GM23338 (cell line): ENCODE measurements around the gene LRRTM1. TPM values are rescaled to one million over a fixed set of nuclear protein-coding genes. Genes with fewer than 3 reads are reported as not detected.

Source experiments
- ATAC-seq: fragments of 200-7000 bp; cut with Tn5 transposase; 3 replicates; pipeline ENCODE4 v1.9.1; 2020
- DNase-seq: peaks from one replicate; pipeline ENCODE4 v3.0.0-alpha.2; 2015; ENCODE audit warnings: low spot score
- H2AFZ ChIP-seq: fragments of 200-600 bp; sonication (generic); 2 replicates; pipeline ENCODE4 v1.8.0; 2016; ENCODE audit warnings: antibody characterized with exemption, mild to moderate bottlenecking, moderate library complexity
- H3F3A ChIP-seq: fragments of 200-600 bp; sonication (generic); replicated peaks from 2 replicates; pipeline ENCODE4 v1.8.0; 2017; ENCODE audit warnings: antibody characterized with exemption, mixed run types, low read depth
- H3K27ac ChIP-seq: fragments of 200-600 bp; sonication (generic); 2 replicates; pipeline ENCODE4 v1.6.1; 2016; ENCODE audit warnings: low read depth
- H3K27me3 ChIP-seq: fragments of 200-600 bp; sonication (generic); 2 replicates; pipeline ENCODE4 v1.8.0; 2016; ENCODE audit warnings: mild to moderate bottlenecking, mixed run types, moderate library complexity; ENCODE audit not compliant: insufficient read depth
- H3K36me3 ChIP-seq: fragments of 200-600 bp; sonication (generic); 2 replicates; pipeline ENCODE4 v1.8.0; 2016; ENCODE audit warnings: mild to moderate bottlenecking; ENCODE audit not compliant: insufficient read depth
- H3K4me1 ChIP-seq: fragments of 200-600 bp; sonication (generic); 2 replicates; pipeline ENCODE4 v1.8.0; 2016; ENCODE audit warnings: mild to moderate bottlenecking, moderate library complexity; ENCODE audit not compliant: insufficient read depth
- H3K4me2 ChIP-seq: fragments of 200-600 bp; sonication (generic); 2 replicates; pipeline ENCODE4 v1.7.1; 2017; ENCODE audit warnings: mixed run types
- H3K4me3 ChIP-seq: fragments of 200-600 bp; sonication (generic); 2 replicates; pipeline ENCODE4 v1.6.1; 2016; ENCODE audit warnings: mixed run types
- H3K79me2 ChIP-seq: fragments of 200-600 bp; sonication (generic); replicated peaks from 2 replicates; pipeline ENCODE4 v1.8.0; 2017; ENCODE audit warnings: mild to moderate bottlenecking; ENCODE audit not compliant: insufficient read depth
- H3K9me2 ChIP-seq: fragments of 200-600 bp; sonication (generic); 2 replicates; pipeline ENCODE4 v1.8.0; 2017; ENCODE audit not compliant: insufficient read depth
- H4K20me1 ChIP-seq: fragments of 200-600 bp; sonication (generic); replicated peaks from 2 replicates; pipeline ENCODE4 v1.8.0; 2017; ENCODE audit warnings: mild to moderate bottlenecking; ENCODE audit not compliant: insufficient read depth
- H3K27ac Mint-ChIP-seq: 2 replicates; pipeline ENCODE4 v1.8.0; 2020; ENCODE audit warnings: inconsistent platforms, mild to moderate bottlenecking, moderate library complexity, mixed read lengths
- H3K27me3 Mint-ChIP-seq: 3 replicates; pipeline ENCODE4 v1.8.0; 2022; ENCODE audit warnings: low read depth, mild to moderate bottlenecking, moderate library complexity, mixed read lengths, inconsistent platforms; ENCODE audit not compliant: insufficient read depth, poor library complexity
- H3K36me3 Mint-ChIP-seq: 3 replicates; pipeline ENCODE4 v1.8.0; 2021; ENCODE audit warnings: low read depth, mild to moderate bottlenecking, inconsistent platforms, moderate library complexity, mixed read lengths
- H3K4me1 Mint-ChIP-seq: 3 replicates; pipeline ENCODE4 v1.8.0; 2020; ENCODE audit warnings: mild to moderate bottlenecking, inconsistent platforms, mixed read lengths
- H3K4me3 Mint-ChIP-seq: 3 replicates; pipeline ENCODE4 v1.8.0; 2021; ENCODE audit warnings: moderate library complexity, mild to moderate bottlenecking, inconsistent platforms, mixed read lengths
- H3K9me3 Mint-ChIP-seq: 3 replicates; pipeline ENCODE4 v1.8.0; 2020; ENCODE audit warnings: moderate library complexity, mild to moderate bottlenecking, inconsistent platforms, mixed read lengths
- CREB1 ChIP-seq: fragments of 250-450 bp; sonication (Bioruptor Pico); IDR thresholded peaks from 2 replicates; pipeline ENCODE4 v1.5.0; 2020; ENCODE audit warnings: low read depth, mild to moderate bottlenecking, moderate library complexity
- EZH2 ChIP-seq: fragments of 200-600 bp; sonication (generic); IDR thresholded peaks from one replicate; pipeline ENCODE4 v1.8.0; 2017; ENCODE audit warnings: antibody characterized with exemption, mild to moderate bottlenecking, low read depth; ENCODE audit not compliant: unreplicated experiment
- EZH2phosphoT487 ChIP-seq: fragments of 200-600 bp; sonication (generic); IDR thresholded peaks from one replicate; pipeline ENCODE4 v1.8.1; 2018; ENCODE audit warnings: antibody characterized with exemption; ENCODE audit not compliant: unreplicated experiment
- NANOG ChIP-seq: IDR thresholded peaks from 2 replicates; pipeline ENCODE4 v1.6.1; 2016; ENCODE audit warnings: antibody characterized with exemption, borderline replicate concordance
- POLR2AphosphoS5 ChIP-seq: IDR thresholded peaks from 2 replicates; pipeline ENCODE4 v1.6.1; 2016; ENCODE audit warnings: antibody characterized with exemption, low read depth
- STAT1 ChIP-seq: IDR thresholded peaks from one replicate; pipeline ENCODE4 v1.6.1; 2016; ENCODE audit warnings: antibody characterized with exemption; ENCODE audit not compliant: unreplicated experiment
- ZNF114 ChIP-seq: fragments of 250-450 bp; sonication (Bioruptor Pico); IDR thresholded peaks from 2 replicates; pipeline ENCODE4 v1.5.0; 2020; ENCODE audit warnings: mild to moderate bottlenecking, moderate library complexity
- ZNF331 ChIP-seq: fragments of 250-450 bp; sonication (Bioruptor Pico); IDR thresholded peaks from 2 replicates; pipeline ENCODE4 v1.5.0; 2020; ENCODE audit warnings: low read depth, mild to moderate bottlenecking, moderate library complexity
- polyA plus RNA-seq: library from polyadenylated mRNA; unstranded; fragments of >200 nt; fragmentation: Nextera tagmentation; extraction: Ambion mirVana; gene quantifications from 2 replicates; pipeline ENCODE4 v1.2.1, GENCODE V29; 2016
- total RNA-seq: library from RNA; depleted of rRNA; stranded (reverse); fragments of >200 nt; shearing (Covaris generic); gene quantifications from 2 replicates; pipeline ENCODE4 v1.2.3, GENCODE V29; 2014
- TF ChIP-seq, protein P1 (sequence below): IDR thresholded peaks from one replicate; pipeline ENCODE4 v1.6.1; 2018; ENCODE audit warnings: antibody characterized with exemption; ENCODE audit not compliant: unreplicated experiment
- TF ChIP-seq, protein P2 (sequence below), 2 experiments: fragments of 200-600 bp in 1 of 2; sonication (generic) in 1 of 2; conservative IDR thresholded peaks; 2 replicates each; pipeline versions ENCODE4 v1.5.1 to v1.6.1; 2016 to 2017; ENCODE audit warnings: antibody characterized with exemption in 2 of 2, low read depth in 2 of 2, mild to moderate bottlenecking in 2 of 2, moderate library complexity in 1 of 2

Gene LRRTM1
- total and polyA plus RNA-seq, 2 experiments from 2014 or later = 0.34 to 1.3 TPM

DNA sequence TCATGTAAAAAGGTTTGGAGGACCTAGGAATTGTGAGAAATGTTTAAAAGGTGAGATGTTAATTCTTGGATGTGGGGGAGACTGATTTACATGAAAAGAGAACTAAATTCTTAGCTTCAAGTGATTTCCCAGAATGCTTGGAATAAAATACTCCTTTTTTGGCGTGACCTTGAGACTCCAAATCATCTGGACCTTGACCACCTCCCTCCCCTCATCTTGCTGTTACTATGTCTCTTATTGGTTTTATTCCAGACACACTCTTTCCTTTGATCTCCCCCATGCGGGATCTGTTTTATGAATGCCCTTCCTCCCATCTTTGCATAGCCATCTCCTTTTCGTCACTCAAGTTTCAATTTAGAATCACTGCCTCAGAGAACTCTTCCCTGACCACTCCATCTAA, 20.0 kb upstream of the LRRTM1 start (continued):
- no peak for TF ChIP-seq ZNF114
- TF ChIP-seq, protein P1, sequence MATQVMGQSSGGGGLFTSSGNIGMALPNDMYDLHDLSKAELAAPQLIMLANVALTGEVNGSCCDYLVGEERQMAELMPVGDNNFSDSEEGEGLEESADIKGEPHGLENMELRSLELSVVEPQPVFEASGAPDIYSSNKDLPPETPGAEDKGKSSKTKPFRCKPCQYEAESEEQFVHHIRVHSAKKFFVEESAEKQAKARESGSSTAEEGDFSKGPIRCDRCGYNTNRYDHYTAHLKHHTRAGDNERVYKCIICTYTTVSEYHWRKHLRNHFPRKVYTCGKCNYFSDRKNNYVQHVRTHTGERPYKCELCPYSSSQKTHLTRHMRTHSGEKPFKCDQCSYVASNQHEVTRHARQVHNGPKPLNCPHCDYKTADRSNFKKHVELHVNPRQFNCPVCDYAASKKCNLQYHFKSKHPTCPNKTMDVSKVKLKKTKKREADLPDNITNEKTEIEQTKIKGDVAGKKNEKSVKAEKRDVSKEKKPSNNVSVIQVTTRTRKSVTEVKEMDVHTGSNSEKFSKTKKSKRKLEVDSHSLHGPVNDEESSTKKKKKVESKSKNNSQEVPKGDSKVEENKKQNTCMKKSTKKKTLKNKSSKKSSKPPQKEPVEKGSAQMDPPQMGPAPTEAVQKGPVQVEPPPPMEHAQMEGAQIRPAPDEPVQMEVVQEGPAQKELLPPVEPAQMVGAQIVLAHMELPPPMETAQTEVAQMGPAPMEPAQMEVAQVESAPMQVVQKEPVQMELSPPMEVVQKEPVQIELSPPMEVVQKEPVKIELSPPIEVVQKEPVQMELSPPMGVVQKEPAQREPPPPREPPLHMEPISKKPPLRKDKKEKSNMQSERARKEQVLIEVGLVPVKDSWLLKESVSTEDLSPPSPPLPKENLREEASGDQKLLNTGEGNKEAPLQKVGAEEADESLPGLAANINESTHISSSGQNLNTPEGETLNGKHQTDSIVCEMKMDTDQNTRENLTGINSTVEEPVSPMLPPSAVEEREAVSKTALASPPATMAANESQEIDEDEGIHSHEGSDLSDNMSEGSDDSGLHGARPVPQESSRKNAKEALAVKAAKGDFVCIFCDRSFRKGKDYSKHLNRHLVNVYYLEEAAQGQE = no peak

DNA sequence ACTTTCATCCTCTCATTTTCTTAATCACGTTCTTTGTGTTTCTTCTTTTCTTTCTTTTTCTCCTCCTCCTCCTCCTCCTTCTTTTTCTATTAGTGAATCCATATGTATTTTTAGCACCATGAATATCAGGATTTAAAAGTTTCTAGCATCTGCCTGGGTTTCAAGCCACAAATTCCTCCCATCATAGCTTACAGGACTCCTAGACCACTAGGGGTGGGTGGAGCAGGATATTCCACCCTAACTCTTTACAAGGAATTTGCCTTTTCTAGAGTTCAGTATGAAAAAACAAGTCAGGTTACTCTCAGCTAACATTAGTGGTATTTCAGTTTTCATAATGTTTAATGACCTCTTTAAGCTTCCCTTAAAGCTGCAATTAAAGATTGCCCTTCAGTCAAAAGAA, 19.1 kb upstream of the LRRTM1 start:
- Histone ChIP-seq H3K27ac (no peak overlapping the region), H3K4me2 (peak overlapping the region; percentile 61), H3K36me3 (no peaks in the 10 kb centered on the region), H4K20me1 (no peaks in the 10 kb centered on the region), H3K4me1 (peaks cover 54% of the 10 kb centered on the region), H3K27me3 (peaks cover 34% of the 10 kb centered on the region), H3K9me2 (no peaks in the 10 kb centered on the region), H2AFZ (no peak overlapping the region), H3F3A (no peaks in the 10 kb centered on the region), H3K4me3 (peak overlapping the region; percentile 46), H3K79me2 (no peaks in the 10 kb centered on the region)
- DNase-seq (no peak), ATAC-seq (peak; percentile 17; the same call in 2 of the 3 replicates)
- Mint-ChIP-seq H3K4me1 (peaks cover 25% of the 10 kb centered on the region), H3K9me3 (no peaks in the 10 kb centered on the region), H3K36me3 (no peaks in the 10 kb centered on the region), H3K27ac (no peak overlapping the region), H3K27me3 (peaks cover 8% of the 10 kb centered on the region), H3K4me3 (no peak overlapping the region)
- TF ChIP-seq ZNF331 (CRISPR knock-in tag) (no peak), POLR2AphosphoS5 (no peak), NANOG (no peak), EZH2 (no peak), EZH2phosphoT487 (no peak), CREB1 (no peak), STAT1 (no peak)
- TF ChIP-seq, protein P2, sequence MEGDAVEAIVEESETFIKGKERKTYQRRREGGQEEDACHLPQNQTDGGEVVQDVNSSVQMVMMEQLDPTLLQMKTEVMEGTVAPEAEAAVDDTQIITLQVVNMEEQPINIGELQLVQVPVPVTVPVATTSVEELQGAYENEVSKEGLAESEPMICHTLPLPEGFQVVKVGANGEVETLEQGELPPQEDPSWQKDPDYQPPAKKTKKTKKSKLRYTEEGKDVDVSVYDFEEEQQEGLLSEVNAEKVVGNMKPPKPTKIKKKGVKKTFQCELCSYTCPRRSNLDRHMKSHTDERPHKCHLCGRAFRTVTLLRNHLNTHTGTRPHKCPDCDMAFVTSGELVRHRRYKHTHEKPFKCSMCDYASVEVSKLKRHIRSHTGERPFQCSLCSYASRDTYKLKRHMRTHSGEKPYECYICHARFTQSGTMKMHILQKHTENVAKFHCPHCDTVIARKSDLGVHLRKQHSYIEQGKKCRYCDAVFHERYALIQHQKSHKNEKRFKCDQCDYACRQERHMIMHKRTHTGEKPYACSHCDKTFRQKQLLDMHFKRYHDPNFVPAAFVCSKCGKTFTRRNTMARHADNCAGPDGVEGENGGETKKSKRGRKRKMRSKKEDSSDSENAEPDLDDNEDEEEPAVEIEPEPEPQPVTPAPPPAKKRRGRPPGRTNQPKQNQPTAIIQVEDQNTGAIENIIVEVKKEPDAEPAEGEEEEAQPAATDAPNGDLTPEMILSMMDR (conservative IDR thresholded peaks at IDR 0.05; ENCODE audit: low read depth in 2 of 2) = peak in 1 of 2 experiments; percentile 24; a peak in 1 of 4 replicates
- TF ChIP-seq, protein P1 = no peak
